GM12878 (cell line): ENCODE results near the gene MACROD2. TPM values are rescaled to one million over a fixed set of nuclear protein-coding genes. Genes with fewer than 3 reads are reported as not detected.

Experiments used
- ATAC-seq: fragments of 200-7000 bp; cut with Tn5 transposase; 3 replicates; pipeline ENCODE4 v1.9.1; 2020; ENCODE audit warnings: mild to moderate bottlenecking, moderate library complexity
- BruUV-seq: library from RNA; stranded (reverse); fragments of 400-500 nt; replicated peaks from 2 replicates; lab custom pipeline; 2021; lab: Mats Ljungman, UMichigan
- CTCF ChIA-PET: fragments of 300-600 bp; sonication (Branson Sonifier 250); formaldehyde crosslinking; extraction: SDS; loops from one replicate; lab custom pipeline; 2021; ENCODE audit warnings: inconsistent platforms; lab: Yijun Ruan, JAX
- POLR2A ChIA-PET: fragments of 350-600 bp; formaldehyde crosslinking; extraction: SDS; loops from one replicate; lab custom pipeline; 2021; ENCODE audit warnings: inconsistent platforms; lab: Charles Lee
- RAD21 ChIA-PET: fragments of 300-600 bp; sonication (Branson Sonifier 250); formaldehyde crosslinking; loops from one replicate; lab custom pipeline; 2023; ENCODE audit warnings: antibody characterized with exemption; ENCODE audit not compliant: unreplicated experiment; lab: Charles Lee
- SMC1A ChIA-PET: fragments of 300-600 bp; sonication (Branson Sonifier 250); formaldehyde crosslinking; loops from one replicate; lab custom pipeline; 2023; ENCODE audit not compliant: unreplicated experiment, uncharacterized antibody; lab: Charles Lee
- DNase-seq: peaks from one replicate; pipeline ENCODE4 v3.0.0-alpha.2; 2011; ENCODE audit warnings: low read depth, low spot score
- FAIRE-seq: peaks from 3 replicates; lab custom pipeline; 2011; peaks lifted over from hg19 to GRCh38; lab: Jason Lieb, UNC
- H2AFZ ChIP-seq: 2 replicates; pipeline ENCODE4 v1.6.0; 2011; ENCODE audit warnings: low read depth, low read length, control low read depth; ENCODE audit not compliant: control insufficient read depth
- H3K27ac ChIP-seq: 2 replicates; pipeline ENCODE4 v1.5.1; 2011; ENCODE audit warnings: control low read depth; ENCODE audit not compliant: control insufficient read depth, insufficient read depth
- H3K27me3 ChIP-seq, 2 experiments: replicated peaks in 1 of 2; 2 replicates each; pipeline versions ENCODE4 v1.6.0 to v1.6.1; 2011; ENCODE audit warnings: low read length in 1 of 2; ENCODE audit not compliant: control insufficient read depth in 2 of 2, insufficient read depth in 2 of 2
- H3K36me3 ChIP-seq, 2 experiments: 2 replicates each; pipeline ENCODE4 v1.5.1; 2011; ENCODE audit warnings: low read length in 1 of 2; ENCODE audit not compliant: control insufficient read depth in 2 of 2, insufficient read depth in 2 of 2
- H3K4me1 ChIP-seq: 2 replicates; pipeline ENCODE4 v1.6.1; 2011; ENCODE audit warnings: mild to moderate bottlenecking, low read length, moderate library complexity, mixed read lengths; ENCODE audit not compliant: control insufficient read depth, insufficient read depth
- H3K4me2 ChIP-seq: 2 replicates; pipeline ENCODE4 v1.6.0; 2011; ENCODE audit warnings: control low read depth; ENCODE audit not compliant: control insufficient read depth, insufficient read depth
- H3K4me3 ChIP-seq: fragments of 200-600 bp; sonication (generic); 2 replicates; pipeline ENCODE4 v1.5.1; 2016
- H3K79me2 ChIP-seq: 2 replicates; pipeline ENCODE4 v1.6.0; 2011; ENCODE audit warnings: low read length; ENCODE audit not compliant: control insufficient read depth, insufficient read depth
- H3K9ac ChIP-seq: 2 replicates; pipeline ENCODE4 v1.8.0; 2011; ENCODE audit warnings: low read length, control low read depth, mixed read lengths; ENCODE audit not compliant: control insufficient read depth, insufficient read depth
- H3K9me3 ChIP-seq: replicated peaks from 3 replicates; pipeline ENCODE4 v1.5.1; 2011; ENCODE audit warnings: mild to moderate bottlenecking, low read length; ENCODE audit not compliant: control insufficient read depth, insufficient read depth
- H4K20me1 ChIP-seq: 2 replicates; pipeline ENCODE4 v1.6.0; 2011; ENCODE audit not compliant: control insufficient read depth, insufficient read depth
- BACH1 ChIP-seq: fragments of 450-650 bp; IDR thresholded peaks from 2 replicates; pipeline ENCODE4 v1.6.1; 2017; ENCODE audit warnings: mild to moderate bottlenecking, borderline replicate concordance
- CHD1 ChIP-seq: IDR thresholded peaks from 2 replicates; pipeline ENCODE4 v1.6.1; 2012; ENCODE audit warnings: low read depth, low read length, improper control_type of control experiment
- CHD4 ChIP-seq: fragments of 200-600 bp; sonication (generic); IDR thresholded peaks from 2 replicates; pipeline ENCODE4 v1.6.1; 2016; ENCODE audit warnings: mild to moderate bottlenecking
- HCFC1 ChIP-seq: fragments of 150-350 bp; IDR thresholded peaks from 2 replicates; pipeline ENCODE4 v1.6.1; 2014; ENCODE audit warnings: low read length
- HDAC2 ChIP-seq: fragments of 200-600 bp; sonication (generic); IDR thresholded peaks from 2 replicates; pipeline ENCODE4 v1.6.1; 2017
- HDGF ChIP-seq: fragments of 450-650 bp; IDR thresholded peaks from 2 replicates; pipeline ENCODE4 v1.6.1; 2016; ENCODE audit warnings: antibody characterized with exemption
- POLR2AphosphoS5 ChIP-seq: IDR thresholded peaks from 2 replicates; pipeline ENCODE4 v1.6.1; 2011; ENCODE audit warnings: mild to moderate bottlenecking, low read length, inconsistent platforms
- PRDM15 ChIP-seq: fragments of 450-650 bp; formaldehyde crosslinking; IDR thresholded peaks from 2 replicates; pipeline ENCODE4 v1.4.0; 2020; ENCODE audit warnings: mild to moderate bottlenecking, moderate library complexity
- RB1 ChIP-seq: fragments of 450-650 bp; formaldehyde crosslinking; IDR thresholded peaks from 2 replicates; pipeline ENCODE4 v1.6.1; 2017; ENCODE audit warnings: mild to moderate bottlenecking, borderline replicate concordance
- SP1 ChIP-seq: IDR thresholded peaks from one replicate; pipeline ENCODE4 v1.6.1; 2011; ENCODE audit warnings: low read depth, low read length
- TARDBP ChIP-seq: IDR thresholded peaks from 2 replicates; pipeline ENCODE4 v1.6.1; 2016; ENCODE audit warnings: borderline replicate concordance
- WRNIP1 ChIP-seq: IDR thresholded peaks from 2 replicates; pipeline ENCODE4 v1.6.1; 2011; ENCODE audit warnings: low read depth, low read length, improper control_type of control experiment, borderline replicate concordance
- YBX1 ChIP-seq: fragments of 450-650 bp; IDR thresholded peaks from 2 replicates; pipeline ENCODE4 v1.6.1; 2016; ENCODE audit warnings: antibody characterized with exemption
- YY1 ChIP-seq: IDR thresholded peaks from 2 replicates; pipeline ENCODE4 v1.6.1; 2011; ENCODE audit warnings: low read depth, mild to moderate bottlenecking, low read length
- WGBS: methylation state at CpG from one replicate; pipeline ENCODE4 v1.1.6; 2016; ENCODE audit warnings: low lambda C conversion rate; ENCODE audit not compliant: insufficient replicate concordance, insufficient coverage; ENCODE audit errors: missing lambda C conversion rate; 5-methylcytosine and 5-hydroxymethylcytosine counted together
- in situ Hi-C: fragments of 300-500 bp; cut with MboI; formaldehyde crosslinking; loops from 9 replicates; pipeline ENCODE4 v1.14.3; 2018; ENCODE audit warnings: mixed read lengths
- intact Hi-C: fragments of 100-400 bp; cut with micrococcal nuclease; formaldehyde crosslinking; loops from one replicate; pipeline ENCODE4 v1.14.2; 2022; ENCODE audit not compliant: unreplicated experiment
- polyA plus RNA-seq, 11 experiments: library from polyadenylated mRNA; depleted of rRNA in 4 of 11; unstranded in 6 of 11; stranded (reverse) in 5 of 11; fragments of >200 nt; fragmentation: Nextera tagmentation in 4 of 11; fragmentation: Illumina TruSeq in 1 of 11; extraction: Ambion mirVana in 4 of 11; extraction: Trizol in 1 of 11; gene quantifications; 1 replicate in 1 of 11; 2 replicates in 10 of 11; pipeline versions ENCODE4 v1.2.1 to v1.2.3, GENCODE V29; 2011 to 2016; ENCODE audit warnings: inconsistent platforms in 2 of 11, missing spikeins in 2 of 11, low read depth in 1 of 11
- total RNA-seq, 4 experiments: library from RNA; depleted of rRNA in 3 of 4; stranded (reverse); fragments of >200 nt in 3 of 4; fragmentation: Illumina TruSeq in 1 of 4; extraction: Trizol in 1 of 4; gene quantifications; 2 replicates each; pipeline versions ENCODE4 v1.2.1 to v1.2.3, GENCODE V29; 2013 to 2021

The MACROD2 gene
- total and polyA plus RNA-seq, 10 of the 15 experiments (the other 5 are each of a cell fraction or from before 2014, with no cell fraction given), result 1.1 to 21.5 (median 2.2) TPM

DNA sequence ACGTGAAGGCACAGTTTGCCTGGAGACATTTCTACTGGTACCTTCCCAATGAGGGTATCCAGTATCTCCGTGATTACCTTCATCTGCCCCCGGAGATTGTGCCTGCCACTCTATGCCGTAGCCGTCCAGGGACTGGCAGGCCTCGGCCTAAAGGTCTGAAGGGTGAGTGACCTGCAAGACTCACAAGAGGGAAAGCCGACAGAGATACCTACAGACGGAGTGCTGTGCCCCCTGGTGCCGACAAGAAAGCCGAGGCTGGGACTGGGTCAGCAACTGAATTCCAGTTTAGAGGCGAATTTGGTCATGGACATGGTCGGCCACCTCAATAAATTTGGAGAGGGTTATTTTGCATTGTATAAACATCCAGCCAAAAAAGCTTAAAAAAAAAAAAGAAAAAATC is 762.4 kb downstream of the MACROD2 start:
- no peaks in the 10 kb centered on the region for H3K27me3 ChIP-seq
- WGBS, result 52% methylated on average over 12 of the region's 12 CpGs
- TF ChIP-seq YBX1 (no peak), CHD4 (no peak), HDAC2 (no peak), CHD1 (no peak), TARDBP (no peak), BACH1 (no peak), HDGF (no peak), HCFC1 (no peak), RB1 (no peak), WRNIP1 (no peak), SP1 (no peak), YY1 (no peak), PRDM15 (no peak), POLR2AphosphoS5 (no peak)
- H3K9ac ChIP-seq, result no peak overlapping the region
- no peaks in the 10 kb centered on the region for H3K4me1 ChIP-seq
- H3K27ac ChIP-seq, result no peak overlapping the region
- no peak overlapping the region for H3K4me2 ChIP-seq
- no peak overlapping the region for H3K4me3 ChIP-seq
- ChIA-PET RAD21 (no interaction called here), POLR2A (no interaction called here), CTCF (no interaction called here), SMC1A (interaction anchor here (0.7 kb wide), 1 partner anchor 14 kb away, joined by 3 read pairs; no protein-coding TSS in a partner anchor)
- no peaks in the 10 kb centered on the region for H4K20me1 ChIP-seq
- H3K36me3 ChIP-seq, result no peaks in the 10 kb centered on the region
- ATAC-seq (no peak), FAIRE-seq (no peak), DNase-seq (no peak)
- BruUV-seq, result no TSS peak
- intact Hi-C loops, result no loop called here
- H3K79me2 ChIP-seq, result no peaks in the 10 kb centered on the region
- H3K9me3 ChIP-seq, result no peaks in the 10 kb centered on the region
- no peak overlapping the region for H2AFZ ChIP-seq
- in situ Hi-C loops, result no loop called here
